ENCODE results near the gene TMED10.
"Not testable (repeated sequence)": the region's sequence is repeated elsewhere in the genome, so short reads cannot be mapped to it uniquely, and the experiment has no call there.

Gene TMED10

DNA sequence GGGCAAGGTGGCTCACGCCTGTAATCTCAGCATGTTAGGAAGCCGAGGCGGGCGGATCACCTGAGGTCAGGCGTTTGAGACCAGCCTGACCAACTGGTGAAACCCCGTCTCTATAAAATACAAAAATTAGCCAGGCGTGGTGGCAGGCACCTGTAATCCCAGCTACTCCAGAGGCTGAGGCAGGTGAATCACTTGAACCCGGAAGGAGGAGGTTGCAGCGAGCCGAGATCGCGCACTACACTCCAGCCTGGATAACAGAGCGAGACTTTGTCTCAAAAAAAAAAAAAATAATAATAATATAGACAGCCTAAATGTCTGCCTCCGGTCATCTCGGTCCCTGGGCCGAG lies 49.0 kb downstream of the TMED10 start:
- DNase-seq (ENCODE audit: low spot score): not testable (repeated sequence)

- DNase-seq (ENCODE audit: low spot score): peak; percentile 87
Observed at GRCh38 chr14:75126679-75127473, 49.5 kb downstream of the TMED10 start, which contains the start of gene NEK9. Gene NEK9 (minus strand): TSS chr14:75127048. CDS start chr14:75126921, 127 bp downstream.

GRCh38 chr14:75126121-75126544 lies 50.3 kb downstream of the TMED10 start:
- no peak for DNase-seq (ENCODE audit: low spot score)

GRCh38 chr14:75125617-75126016 lies 50.8 kb downstream of the TMED10 start:
- no peak for DNase-seq (ENCODE audit: low spot score)

GRCh38 chr14:75123991-75124390 lies 52.4 kb downstream of the TMED10 start:
- DNase-seq (ENCODE audit: low spot score): peak; percentile 91

- no peak for DNase-seq (ENCODE audit: low spot score)
Observed at GRCh38 chr14:75121552-75121951, 54.9 kb downstream of the TMED10 start.

- DNase-seq (ENCODE audit: low spot score): no peak
Observed at GRCh38 chr14:75120541-75121291, 55.7 kb downstream of the TMED10 start.

DNA sequence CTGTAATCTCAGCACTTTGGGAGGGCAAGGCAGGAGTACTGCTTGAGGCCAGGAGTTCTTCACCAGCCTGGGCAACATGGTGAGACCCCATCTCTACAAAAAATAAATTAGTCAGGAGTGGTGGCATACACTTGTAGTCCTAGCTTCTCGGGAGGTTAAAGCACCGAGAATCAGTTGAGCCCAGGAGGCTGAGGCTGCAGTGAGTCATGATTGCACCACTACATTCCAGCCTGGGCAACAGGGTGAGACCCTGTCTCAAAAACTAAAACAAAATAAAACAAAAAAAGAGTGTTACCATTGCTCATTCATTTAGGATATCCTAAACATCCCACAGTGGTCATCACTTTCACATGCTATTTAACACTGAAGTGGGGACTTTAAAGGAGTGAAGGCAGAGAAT lies 57.4 kb downstream of the TMED10 start:
- no peak for DNase-seq (ENCODE audit: low spot score)

DNA sequence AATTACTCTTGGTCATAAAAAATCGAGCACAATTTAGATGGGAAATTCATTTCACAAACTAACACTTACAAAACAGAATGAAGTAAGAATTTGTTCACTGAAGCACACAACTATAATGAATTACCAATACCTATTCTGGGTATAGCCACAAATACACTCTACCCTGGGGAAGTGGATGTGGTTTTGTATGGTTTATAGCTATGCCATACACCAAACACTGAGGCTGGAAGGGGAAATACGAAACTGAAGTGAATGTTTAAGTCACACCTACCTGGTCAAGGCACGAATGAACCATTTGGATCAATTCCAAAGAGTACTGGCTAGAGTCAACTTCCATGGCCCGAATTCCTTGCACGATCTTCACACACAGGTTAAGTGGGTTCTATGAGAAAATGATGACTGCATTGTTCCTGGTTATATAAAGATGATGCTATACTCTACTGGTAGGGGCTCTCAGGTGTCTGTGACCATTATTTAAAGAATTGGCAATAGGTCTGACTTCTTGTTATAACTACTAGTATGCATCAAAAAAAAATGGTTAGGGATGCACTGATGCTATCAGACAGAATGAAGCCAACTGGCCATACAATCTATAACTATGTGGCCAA lies 62.4 kb downstream of the TMED10 start:
- no peak for DNase-seq (ENCODE audit: low spot score)

DNA sequence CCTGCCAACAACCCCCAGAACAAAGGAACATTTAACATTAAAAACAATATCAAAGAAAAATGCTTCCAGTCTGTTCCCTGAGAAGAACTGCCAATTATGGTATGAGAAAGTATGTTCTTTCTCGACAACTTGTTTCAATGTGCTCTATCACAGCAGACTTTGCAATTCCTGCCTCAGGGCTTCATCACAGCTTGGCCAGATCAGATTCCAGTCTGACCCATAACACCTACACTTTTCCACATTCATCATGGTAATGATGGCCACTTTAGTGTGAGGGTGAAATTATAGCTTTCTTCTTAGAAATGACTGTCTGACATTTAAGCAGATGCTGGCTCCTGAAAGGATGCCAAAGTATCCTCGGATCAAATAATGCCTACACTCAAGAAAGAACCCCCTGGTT lies 66.5 kb downstream of the TMED10 start:
- peak; percentile 41 for DNase-seq (ENCODE audit: low spot score)

DNA sequence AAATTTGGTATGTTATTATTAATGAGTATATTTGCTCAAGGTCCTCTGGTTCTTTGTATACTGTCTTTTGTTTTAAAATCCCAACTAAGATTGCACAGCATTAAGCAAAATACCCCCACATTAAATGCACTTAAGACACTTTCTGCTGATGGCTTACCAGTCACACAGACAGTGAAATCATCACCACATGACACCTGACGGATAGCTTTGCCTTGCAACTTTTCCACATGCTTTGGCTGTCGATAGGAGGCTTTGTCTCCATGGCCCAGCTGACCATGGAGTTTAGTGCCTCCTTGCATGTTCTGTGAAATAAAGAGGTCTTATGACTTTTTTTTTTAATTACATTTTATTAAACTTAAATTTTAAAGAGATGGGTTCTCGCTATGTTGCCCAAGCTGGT lies 69.2 kb downstream of the TMED10 start:
- DNase-seq (ENCODE audit: low spot score): no peak

- DNase-seq (ENCODE audit: low spot score): peak; percentile 85
Observed at GRCh38 chr14:75101491-75101890, 74.9 kb downstream of the TMED10 start.

- DNase-seq (ENCODE audit: low spot score): no peak
Observed at GRCh38 chr14:75098682-75099081, 77.7 kb downstream of the TMED10 start.

DNA sequence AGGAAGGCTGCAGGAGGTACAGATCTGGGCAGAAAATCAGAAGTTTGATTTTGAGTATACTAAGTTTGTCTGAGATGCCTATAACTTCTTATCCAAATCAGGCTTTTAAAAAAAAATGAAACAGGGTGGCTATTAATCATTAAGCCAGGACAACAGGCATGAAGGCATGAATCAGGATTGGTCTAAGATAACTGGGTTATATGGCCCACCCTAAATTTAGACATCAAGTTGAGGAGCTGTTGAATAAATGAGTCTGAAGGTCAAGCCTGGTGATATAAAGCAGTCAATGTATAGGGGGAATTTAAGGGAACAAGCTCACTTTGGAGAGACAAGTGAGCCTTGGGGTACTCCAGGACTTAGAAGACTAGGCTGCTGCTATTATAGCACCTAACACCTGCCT lies 78.2 kb downstream of the TMED10 start:
- DNase-seq (ENCODE audit: low spot score): no peak

DNA sequence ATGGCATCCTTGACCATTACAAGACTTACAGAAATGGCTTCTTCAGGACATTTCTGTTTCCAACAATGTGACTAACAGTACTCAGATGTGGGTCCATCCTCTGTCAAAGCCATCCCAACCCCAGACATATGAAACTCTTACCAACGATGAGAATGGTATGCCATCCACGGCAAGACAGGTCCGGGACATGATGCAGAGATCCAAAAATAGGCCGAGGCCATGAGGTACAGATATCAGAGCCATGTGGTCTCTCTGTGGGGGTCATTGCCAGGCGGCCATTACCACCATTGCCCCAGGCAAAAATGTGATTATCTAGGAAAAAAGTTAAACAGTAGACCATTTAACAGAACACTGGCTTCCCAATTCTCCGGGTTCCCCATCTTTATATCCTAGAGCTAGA lies 79.5 kb downstream of the TMED10 start:
- DNase-seq (ENCODE audit: low spot score): no peak

DNA sequence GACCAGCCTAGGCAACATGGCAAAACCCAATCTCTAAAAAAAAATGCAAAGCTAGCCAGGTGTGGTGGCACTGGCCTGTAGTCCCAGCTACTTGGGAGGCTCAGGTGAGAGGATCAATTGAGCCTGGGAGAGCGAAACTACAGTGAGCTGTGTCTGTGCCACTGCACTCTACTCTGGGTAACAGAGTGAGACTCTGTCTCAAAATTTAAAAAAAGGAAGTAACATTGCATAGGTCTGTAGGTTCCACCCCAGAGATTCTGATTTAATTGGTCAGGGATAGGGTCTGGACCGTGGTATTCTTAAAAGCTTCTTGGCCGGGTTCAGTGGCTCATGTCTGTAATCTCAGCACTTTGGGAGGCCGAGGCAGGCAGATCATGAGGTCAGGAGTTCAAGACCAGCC lies 80.7 kb downstream of the TMED10 start:
- DNase-seq (ENCODE audit: low spot score): no peak

DNA sequence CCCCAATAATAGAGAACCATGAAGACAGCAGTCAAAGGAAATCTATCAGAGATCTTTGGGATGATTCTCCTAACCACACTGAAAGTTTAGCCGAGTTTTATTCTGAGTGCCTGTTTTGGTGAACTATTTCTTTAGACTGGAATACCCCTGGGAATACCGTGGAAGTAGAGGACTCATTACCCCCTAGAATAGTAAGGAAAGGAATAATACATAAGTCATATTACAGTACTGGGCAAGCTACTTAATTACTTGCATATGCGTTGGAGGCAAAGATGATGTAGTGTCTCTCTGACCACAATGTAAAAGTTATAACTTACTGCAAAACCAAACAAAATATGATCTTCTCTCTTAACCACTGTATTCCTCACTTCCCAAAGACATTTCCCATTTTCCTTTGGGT lies 81.5 kb downstream of the TMED10 start:
- DNase-seq (ENCODE audit: low spot score): no peak

DNA sequence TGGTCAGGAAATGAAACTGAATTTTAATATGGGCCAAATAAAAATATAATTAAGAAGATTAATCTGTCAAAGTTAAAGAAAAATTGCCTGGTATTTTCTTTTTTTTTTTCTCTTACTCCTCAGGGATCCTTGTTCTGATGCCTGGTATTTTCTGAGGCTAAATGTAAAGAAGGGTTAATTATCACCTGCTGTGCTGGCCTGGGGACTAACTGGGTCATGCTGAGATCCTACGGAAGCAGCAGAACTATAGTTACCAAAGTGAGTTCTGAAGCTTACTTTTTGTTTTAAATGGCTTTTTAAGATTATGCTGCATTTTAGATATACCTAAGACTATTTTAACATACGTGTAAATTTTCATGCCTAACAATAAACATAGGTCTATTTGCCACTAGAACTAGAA lies 83.7 kb downstream of the TMED10 start:
- DNase-seq (ENCODE audit: low spot score): no peak

- no peak for DNase-seq (ENCODE audit: low spot score)
Observed at GRCh38 chr14:75091251-75091650, 85.2 kb downstream of the TMED10 start.

GRCh38 chr14:75090353-75090752 lies 86.1 kb downstream of the TMED10 start:
- DNase-seq (ENCODE audit: low spot score): no peak

DNA sequence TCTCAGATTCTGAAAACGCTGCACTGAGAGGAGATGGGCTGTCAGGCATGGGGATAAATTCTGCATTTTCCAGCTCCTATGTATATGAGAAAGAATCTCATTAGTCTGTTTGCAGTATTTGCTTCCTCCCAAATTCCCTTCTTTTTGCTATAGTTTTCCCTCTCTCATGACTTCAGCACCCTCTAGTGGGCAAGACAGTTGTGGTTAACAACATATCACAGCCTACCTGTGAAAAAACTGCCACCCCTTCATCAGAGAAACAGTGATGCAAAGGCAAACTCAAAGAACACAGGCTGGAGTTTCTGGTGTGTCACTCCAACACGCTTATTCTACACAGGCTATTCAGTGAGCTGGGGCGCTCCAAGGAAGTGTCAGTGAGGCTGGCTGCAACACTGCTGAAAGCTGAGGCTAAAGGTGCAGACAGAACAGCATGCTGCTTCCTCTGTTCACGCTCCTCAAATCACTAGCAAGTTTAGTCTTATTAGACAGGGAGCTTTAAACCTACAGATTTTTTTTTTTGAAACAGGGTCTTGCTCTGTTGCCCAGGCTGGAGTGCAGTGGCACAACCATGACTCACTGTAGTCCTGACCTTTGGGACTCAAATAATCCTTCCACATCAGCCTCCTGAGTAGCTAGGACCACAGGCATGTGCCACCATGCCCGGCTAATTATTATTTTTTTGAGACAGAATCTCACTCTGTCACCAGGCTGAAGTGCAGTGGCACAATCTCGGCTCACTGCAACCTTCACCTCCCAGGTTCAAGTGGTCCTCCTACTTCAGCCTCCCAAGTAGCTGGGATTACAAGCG lies 87.6 kb downstream of the TMED10 start:
- DNase-seq (ENCODE audit: low spot score): peak; percentile 63

- DNase-seq (ENCODE audit: low spot score): no peak
Observed at GRCh38 chr14:75088153-75088552, 88.3 kb downstream of the TMED10 start.
